HG03103 (cell line): Measurements from ENCODE around the gene KLHL25.
"Not testable (repeated sequence)": the region's sequence is repeated elsewhere in the genome, so short reads cannot be mapped to it uniquely, and the experiment has no call there.

ENCODE experiments used
- ATAC-seq: cut with Tn5 transposase; IDR thresholded peaks from one replicate; pipeline ENCODE4 v1.9.1; 2021; ENCODE audit warnings: low read depth; ENCODE audit not compliant: unreplicated experiment

KLHL25 gene, protein sequence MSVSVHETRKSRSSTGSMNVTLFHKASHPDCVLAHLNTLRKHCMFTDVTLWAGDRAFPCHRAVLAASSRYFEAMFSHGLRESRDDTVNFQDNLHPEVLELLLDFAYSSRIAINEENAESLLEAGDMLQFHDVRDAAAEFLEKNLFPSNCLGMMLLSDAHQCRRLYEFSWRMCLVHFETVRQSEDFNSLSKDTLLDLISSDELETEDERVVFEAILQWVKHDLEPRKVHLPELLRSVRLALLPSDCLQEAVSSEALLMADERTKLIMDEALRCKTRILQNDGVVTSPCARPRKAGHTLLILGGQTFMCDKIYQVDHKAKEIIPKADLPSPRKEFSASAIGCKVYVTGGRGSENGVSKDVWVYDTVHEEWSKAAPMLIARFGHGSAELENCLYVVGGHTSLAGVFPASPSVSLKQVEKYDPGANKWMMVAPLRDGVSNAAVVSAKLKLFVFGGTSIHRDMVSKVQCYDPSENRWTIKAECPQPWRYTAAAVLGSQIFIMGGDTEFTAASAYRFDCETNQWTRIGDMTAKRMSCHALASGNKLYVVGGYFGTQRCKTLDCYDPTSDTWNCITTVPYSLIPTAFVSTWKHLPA

DNA sequence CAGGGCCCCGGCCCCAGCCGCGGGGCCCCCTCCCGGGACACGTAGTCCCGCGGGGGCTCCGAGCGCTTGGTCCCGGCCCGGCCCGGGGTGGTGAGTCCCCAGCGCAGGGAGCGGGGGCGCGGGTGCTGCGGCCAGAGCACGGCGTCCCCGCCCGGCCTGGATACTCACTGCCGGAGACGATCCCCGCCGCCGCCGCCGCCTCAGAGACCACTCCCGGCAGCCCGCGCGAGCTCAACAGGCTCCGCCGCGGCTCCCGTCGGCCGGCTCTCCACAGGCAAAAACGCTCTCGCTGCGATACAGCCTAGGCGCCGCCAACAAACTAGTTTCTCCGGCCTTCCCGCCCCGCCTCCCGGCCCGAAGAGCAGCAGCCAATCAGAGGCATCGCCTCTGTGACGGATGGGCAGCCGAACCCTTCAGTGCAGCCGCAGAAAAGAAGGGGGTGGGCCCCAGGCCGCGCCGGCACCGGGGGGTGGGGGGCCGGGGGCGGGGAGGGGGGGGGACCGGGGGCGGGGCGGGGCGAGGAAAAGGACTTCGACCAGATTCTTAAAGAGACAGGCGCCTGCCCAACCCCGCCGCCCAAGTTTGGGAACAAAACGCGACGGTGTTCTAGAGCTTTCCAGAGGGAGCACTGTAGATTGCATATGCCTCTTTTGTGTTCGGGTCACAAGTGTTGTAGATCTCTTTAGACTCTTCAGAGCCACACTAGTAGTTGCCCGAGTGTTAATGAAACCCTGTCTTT lies at the start of gene KLHL25:
Gene KLHL25 (minus strand): TSS at position 328 of the 739 bp plus-strand sequence. CDS start 25,115 bp downstream, outside the sequence.
- ATAC-seq, result peak; percentile 99

DNA sequence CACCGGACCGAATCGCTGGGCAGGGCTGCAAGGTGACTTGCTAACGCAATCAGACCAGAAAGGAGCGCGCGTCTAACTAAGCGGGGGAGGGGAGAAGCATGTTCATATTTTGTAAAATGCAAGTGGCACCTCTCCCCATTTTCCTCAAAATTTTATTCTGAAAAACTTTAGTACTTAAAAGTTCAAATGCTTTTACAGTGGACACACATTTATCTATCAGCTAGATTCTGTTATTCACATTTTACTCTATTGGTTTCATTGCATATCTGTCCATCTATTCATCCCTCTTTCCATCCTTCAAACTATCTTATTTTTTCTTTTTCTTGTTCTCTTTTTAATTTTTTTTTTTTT lies 46.1 kb upstream of the KLHL25 start:
- ATAC-seq, result no peak

DNA sequence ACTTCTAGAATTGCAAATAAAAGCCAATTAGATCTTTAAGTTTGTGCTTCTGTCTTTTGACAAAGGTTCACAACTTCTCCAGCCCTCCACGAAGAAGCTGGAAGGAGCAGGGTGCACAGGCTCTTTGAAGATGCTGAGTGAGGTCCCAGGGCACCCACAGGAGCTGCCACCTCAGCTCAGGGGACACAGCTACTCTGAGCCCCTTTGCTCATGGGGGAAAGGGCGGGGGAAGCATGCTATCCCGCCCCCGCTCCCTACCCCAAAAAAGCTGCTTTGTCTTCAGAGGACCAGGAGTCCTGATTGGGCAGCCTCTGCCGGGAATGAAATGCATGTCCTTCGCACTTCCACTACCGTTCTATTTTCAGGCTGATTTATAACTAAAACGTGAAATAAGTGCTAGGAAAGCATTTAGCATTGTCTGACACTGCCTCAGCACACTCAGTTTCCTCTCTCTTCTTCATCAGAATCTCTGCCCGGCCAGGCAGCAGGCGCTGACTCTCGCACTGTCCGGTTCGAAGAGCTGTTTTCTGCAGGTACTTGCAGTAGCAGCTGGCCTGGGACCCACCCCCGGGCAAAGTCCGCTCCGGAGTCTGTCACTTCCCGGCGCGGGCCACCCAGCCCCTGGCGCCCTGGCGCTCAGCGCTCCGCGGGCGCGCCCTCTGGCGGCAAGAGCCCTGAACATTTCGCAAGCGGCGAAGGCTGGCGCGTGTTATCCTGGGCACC lies 45.5 kb upstream of the KLHL25 start:
- peak; percentile 89 for ATAC-seq

DNA sequence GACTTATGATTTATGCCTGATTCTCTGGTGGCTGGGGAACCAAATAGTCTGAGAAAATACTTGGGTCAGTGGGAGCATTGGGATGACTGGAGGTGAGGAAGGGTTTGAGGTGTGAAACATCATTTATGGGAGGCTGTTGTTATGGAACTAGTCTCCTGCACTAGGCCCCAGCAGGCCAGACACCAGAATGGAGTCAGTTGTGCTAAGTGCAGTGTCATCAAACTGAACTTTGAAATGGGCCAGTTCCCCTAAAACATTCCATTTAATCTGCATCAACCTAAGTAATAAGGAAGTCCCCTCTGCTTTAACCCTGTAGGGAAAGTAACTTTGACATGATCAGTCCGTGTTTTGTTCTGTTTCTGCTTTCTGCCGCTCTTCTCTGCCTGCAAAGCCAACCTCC lies 44.9 kb upstream of the KLHL25 start:
- no peak for ATAC-seq

DNA sequence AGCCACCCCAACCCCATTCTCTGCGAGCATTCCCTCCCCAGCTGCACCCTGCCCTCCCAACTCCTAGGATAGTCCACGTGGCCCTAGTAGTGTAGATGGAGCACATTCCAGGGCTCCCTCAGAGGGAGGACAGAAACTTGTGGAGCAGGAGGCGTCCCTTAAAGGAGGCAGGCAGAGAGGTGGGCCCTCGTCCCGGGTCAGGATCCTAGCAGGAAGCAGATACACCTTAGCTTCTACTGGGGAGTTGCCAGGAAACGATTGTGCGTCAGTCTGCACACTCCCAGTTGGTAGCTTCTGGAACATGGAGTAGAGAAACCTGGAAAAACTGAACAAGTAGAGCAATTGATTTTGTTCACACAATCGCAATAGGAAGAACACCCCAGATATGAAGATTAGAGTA lies 43.9 kb upstream of the KLHL25 start:
- ATAC-seq, result no peak

DNA sequence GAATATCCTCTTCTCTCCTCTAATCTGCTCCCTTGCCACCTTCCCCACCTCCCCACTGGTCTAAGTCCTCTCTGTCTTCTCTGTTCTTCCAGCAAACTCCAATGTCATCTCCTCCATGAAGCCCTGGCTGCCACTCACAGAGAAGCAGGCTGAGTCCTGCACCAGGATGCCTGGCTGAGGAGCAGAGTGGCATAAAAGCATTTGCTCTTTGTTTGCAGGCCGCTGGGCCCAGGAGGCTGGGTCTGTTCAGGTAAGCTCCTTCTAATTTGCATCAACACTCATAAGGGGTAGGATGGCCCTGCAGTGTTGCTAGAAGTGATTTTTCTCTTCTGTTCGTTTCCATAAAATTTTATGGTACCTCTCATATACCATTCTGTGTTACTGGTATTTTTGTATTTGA lies 43.2 kb upstream of the KLHL25 start:
- no peak for ATAC-seq

DNA sequence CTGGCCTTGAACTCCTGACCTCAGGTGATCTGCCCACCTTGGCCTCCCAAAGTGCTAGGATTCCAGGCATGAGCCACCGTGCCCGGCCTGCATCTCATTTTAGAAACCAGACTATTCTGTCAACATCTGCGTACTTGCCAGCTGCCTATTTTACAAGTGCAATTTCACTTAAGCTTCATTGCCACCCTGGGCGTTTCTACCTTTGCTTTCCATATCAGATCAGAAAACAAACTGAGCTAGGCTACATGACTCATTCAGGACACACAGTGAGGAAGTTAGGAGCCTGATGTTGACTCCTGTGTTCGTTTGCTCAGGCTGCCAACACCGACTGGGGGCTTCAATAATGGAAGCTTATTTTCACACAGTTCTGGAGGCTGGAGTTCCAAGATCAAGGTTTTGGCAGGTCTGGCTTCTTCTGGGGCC lies 42.3 kb upstream of the KLHL25 start:
- ATAC-seq, result no peak

DNA sequence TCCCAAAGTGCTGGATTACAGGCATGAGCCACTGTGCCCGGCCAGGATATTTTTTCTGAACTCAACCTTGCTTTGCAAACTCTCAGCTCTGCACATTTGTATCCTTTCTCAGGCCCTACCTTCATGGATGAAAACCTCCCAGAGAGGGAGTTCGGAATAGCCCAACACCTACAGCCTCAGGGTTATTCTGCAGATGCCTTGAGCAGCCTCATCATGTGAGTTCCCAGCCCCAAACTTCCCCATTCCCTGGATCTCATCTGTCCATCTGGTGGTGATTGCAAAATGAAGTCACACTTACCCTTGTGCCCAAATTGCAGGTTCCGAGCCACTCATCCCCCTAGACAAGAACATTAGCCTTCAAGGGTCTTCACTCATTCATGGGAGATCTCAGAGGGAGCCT lies 39.9 kb upstream of the KLHL25 start:
- ATAC-seq, result no peak

DNA sequence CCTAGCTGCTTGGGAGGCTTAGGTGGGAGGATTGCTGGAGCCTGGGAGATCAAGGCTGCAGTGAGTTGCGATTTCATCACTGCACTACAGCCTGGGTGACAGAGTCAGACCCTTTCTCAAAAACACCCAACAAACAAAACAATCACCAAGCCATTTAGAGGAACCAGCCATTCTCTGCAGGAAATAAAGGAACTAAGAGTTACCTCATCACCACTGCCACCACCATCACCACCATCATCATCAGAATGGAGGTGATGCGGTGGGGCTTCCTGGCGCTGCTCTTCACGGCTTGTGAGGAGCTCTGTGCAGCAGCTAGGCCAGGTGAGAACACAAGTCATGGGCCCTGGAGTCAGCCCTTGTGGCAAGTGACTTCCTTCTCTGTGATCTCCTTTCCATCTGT lies 37.7 kb upstream of the KLHL25 start:
- ATAC-seq, result no peak

DNA sequence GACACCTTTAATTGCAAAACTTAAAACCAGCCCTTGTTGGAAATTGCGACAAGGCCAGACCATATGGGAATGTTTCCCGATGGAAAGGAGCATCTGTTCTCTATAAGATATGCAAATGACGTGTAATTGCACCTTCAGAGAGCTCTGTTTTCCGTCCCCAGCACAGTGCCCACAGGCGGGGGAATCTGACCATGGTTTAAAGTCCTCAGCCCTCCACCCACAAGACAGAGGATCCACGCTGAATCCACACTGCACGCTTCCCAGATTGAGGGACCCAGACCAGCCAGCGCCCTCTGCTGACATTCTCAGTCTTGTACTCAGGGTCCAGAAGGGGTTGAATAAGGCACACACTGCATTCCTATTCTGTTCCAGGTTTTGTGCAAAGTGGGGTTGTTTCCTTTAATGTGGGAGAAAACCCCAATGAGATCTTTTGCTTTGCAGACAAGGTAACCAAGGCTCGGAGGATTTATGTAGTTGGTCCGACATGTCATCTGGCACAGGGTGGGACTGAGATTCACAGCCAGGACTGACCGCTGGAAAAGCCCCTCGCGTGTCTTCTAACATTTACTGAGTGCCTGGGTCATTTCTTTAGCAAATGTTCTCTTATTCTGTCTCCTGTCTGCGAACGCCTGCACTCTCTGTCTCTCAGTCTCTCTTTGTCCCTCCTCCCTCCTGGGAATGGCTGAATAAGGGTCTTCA lies 36.8 kb upstream of the KLHL25 start:
- ATAC-seq, result no peak

DNA sequence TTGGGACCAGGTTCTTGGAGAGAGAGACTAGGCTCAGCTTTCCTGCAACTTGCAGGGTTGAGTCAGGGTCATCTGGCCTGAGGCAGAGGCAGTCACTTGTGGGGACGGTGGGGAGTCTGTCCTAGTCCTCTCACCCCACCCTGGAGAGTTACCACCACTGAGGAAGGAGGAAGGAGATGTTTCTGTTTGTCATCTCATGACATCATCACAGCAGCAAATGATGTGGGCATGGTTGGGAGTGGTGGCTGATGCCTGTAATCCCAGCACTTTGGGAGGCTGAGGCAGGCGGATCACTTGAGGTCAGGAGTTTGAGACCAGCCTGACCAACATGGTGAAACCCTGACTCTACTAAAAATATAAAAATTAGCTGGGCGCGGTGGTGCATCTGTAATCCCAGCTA lies 35.0 kb upstream of the KLHL25 start:
- not testable (repeated sequence) for ATAC-seq

DNA sequence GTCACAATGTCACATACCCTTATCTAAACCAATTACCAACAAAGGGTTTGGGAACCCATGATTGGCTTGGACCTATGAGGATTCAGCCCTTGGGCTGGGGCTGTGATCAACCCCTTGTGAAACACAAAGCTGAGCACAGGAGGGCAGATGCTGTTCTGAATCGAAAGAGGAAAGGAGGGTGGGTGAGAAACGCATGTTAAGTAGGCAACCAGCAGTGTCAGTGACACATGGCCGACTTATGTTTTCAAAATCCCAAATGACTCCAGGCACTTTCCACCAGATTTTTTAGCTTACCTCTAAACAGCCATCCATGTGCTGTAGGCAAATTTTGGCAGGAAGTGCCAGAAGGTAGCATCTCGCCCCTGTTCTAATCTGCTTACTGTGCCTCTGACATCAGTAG lies 34.1 kb upstream of the KLHL25 start:
- ATAC-seq, result no peak

DNA sequence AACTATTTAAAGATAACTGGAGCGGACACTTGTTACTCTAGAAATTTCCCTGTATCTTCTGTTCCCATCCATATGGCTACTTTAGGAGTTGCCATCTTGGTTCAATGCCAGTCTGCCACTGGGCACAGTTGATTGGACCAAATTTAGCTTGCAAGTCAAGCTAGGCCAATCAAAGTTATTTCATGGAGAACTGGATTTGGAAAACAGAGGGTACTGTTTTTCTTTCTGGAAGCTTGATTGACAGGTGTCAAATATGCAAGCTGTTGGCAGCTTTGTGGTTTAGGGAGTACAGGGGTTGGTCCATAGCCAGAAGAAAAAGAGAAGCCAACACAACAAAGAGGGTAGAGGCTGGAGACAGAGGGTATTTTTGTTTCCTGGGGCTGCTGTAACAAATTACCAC lies 33.4 kb upstream of the KLHL25 start:
- no peak for ATAC-seq

DNA sequence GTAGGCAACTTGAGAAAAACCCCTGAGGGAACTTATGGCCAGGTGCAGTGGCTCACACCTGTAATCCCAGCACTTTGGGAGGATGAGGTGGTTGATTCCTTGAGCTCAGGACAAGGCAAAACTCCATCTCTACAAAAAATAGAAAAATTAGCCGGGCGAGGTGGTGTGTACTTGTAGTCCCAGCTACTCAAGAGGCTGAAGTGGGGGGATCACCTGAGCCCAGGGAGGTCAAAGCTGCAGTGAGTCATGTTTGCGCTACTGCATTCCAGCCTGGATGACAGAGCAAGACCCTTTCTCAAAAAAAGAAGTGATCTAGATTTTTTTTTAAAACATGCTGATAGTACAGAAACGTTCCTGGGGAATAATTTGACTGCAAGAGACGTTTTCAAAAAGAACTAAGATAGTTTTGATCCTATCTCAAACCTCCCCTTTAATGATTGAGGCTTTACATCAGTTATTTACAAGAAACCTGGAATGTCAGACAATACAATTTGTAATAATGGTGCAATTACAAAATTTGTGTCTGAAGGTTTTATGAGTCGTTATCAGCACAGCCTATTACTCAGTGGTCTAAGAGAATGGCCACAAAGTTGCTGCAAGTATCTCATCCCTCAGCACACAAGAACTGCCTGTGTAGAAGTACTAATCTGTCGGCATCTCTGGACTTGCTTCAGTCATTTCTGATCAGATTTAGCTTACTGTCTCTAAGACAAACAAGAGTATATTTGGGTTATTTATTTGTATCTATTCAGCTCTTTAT lies 32.2 kb upstream of the KLHL25 start:
- no peak for ATAC-seq

DNA sequence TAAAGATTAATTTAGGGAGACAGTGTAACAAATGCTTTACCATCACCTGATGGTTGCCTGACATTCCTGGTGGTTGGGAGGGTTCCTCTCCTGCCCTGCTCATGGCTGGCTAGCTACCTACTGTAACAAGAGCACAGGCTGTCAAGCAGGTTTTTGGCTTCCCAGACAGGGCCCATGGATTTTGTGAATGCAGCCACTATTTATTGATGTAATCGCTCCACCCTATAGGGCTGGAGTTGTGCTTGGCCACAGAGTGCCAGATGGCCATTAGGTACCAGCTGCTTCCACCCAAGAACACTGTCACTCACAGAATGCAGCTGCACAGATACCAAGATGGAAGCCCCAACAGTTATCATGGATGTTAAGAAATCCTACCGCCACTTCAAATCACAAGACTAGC lies 31.0 kb upstream of the KLHL25 start:
- ATAC-seq, result no peak

DNA sequence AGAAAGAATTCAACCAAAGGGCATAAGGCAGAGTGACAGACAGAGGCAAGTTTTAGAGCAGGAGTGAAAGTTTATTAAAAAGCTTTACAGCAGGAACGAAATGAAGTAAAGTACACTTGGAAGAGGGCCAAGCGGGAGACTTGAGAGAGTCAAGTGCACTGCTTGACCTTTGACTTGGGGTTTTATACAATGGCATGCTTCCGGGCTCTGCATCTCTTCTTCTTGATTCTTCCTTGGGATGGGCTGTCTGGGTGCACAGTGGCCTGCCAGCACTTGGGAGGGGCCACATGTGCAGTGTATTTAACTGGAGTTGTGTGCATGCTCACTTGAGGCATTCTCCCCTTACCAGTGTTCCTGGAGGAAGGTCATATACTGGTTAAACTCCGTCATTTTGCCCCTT lies 30.4 kb upstream of the KLHL25 start:
- no peak for ATAC-seq

DNA sequence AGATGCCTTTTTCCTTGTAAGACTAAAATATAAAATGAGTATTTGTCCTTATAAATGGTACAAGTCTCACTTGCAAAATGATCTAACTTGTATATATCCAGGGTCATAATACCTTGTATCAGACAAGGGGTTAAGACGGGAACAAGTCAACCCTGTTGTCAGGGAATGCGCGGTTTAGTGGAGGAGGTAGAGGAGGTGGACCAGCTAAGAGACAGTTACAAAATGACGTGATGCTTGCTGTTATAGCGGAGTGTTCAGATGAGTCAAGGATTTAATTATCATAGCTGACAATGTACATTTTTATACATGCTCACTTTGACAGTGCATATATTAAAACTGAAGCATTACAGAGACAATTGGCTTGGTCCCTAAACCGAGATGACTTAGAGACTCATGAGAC lies 26.8 kb upstream of the KLHL25 start:
- ATAC-seq, result no peak

DNA sequence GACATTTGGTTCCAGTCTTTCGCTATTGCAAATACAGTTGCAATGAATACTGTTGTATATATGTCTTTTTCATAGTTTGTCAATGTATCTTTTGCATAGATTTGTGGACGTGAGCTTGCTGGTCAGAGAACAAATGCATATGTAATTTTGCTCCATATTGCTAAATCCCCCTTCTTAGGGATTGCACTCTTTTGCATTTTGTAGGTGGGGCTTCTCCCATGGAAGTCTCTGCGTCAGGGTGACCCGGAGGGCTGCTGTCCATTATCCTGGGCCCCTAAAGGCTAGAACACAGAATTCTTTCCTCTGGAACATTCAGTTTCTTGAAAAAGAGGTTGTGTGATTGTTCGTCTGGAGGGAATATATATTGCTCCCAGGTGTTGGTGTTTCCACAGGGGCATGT lies 25.2 kb upstream of the KLHL25 start:
- ATAC-seq, result no peak

DNA sequence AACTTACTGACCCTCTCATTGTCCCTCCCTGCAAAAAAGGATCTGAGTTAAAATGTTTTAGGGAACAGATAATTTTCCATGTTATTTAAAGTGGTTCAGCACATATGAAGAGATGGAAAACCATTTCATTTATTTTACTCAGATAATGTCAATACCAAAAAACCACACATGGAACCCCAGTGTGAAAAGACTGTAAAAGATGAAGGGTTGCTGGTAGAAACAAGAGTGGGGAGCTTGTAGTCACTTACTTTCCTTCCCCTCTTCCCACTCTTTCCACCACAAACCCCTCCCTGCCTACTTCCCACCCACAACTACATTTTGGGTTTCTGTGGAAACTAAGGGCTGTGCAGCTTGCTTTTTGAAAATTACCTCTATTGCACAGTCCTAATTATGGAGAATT lies 18.5 kb upstream of the KLHL25 start:
- ATAC-seq, result no peak

DNA sequence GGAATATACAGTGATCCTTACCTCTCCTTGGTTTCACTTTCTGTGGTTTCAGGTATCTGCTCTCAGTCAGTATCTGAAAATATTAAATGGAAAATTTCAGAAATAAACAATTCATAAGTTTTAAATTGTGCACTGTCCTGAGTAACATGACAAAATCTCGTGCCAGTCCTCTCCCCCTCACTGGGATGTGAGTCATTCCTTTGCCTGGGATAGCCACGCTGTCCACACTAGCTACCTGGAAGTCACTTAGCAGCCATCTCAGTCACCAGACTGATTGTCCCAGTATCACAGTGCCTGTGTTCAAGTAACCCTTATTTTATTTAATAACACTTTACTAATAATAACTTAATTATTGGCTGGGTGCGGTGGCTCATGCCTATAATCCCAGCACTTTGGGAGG lies 15.3 kb upstream of the KLHL25 start:
- ATAC-seq, result no peak
